Gastroesophageal sphincter (tissue), 3 donors: ENCODE measurements around the gene AMY1C.
"Not testable (repeated sequence)": the region's sequence is repeated elsewhere in the genome, so short reads cannot be mapped to it uniquely, and the experiment has no call there.

Source experiments
- CTCF ChIP-seq, 4 experiments: fragments of 200-600 bp in 2 of 4; fragments of 450-650 bp in 2 of 4; sonication (generic) in 1 of 4; IDR thresholded peaks; one replicate each; pipeline ENCODE4 v1.5.1; 2017 to 2019; ENCODE audit warnings: antibody characterized with exemption in 4 of 4, mild to moderate bottlenecking in 2 of 4, moderate library complexity in 2 of 4
- EP300 ChIP-seq: sonication (generic); formaldehyde crosslinking; IDR thresholded peaks from one replicate; pipeline ENCODE4 v1.6.1; 2017; ENCODE audit warnings: antibody characterized with exemption, mild to moderate bottlenecking
- POLR2A ChIP-seq, 2 donors: fragments of 450-650 bp; IDR thresholded peaks; one replicate each; pipeline ENCODE4 v1.6.1; 2017; ENCODE audit warnings: antibody characterized with exemption in 2 of 2, mild to moderate bottlenecking in 2 of 2, moderate library complexity in 1 of 2
- POLR2AphosphoS5 ChIP-seq: sonication (generic); formaldehyde crosslinking; IDR thresholded peaks from one replicate; pipeline ENCODE4 v1.6.1; 2017; ENCODE audit warnings: antibody characterized with exemption

- TF ChIP-seq CTCF (IDR thresholded peaks at IDR 0.05); POLR2AphosphoS5; POLR2A (IDR thresholded peaks at IDR 0.05); EP300: not testable (repeated sequence)
These were observed at the start of gene AMY1C for GRCh38 chr1:103749598-103749997.
